SHP77 (cell line): ENCODE measurements around the gene CENPM.
A peak's percentile ranks its signal among the peaks of the same experiment; 100 is the strongest.
"Not testable (repeated sequence)": the region's sequence is repeated elsewhere in the genome, so short reads cannot be mapped to it uniquely, and the experiment has no call there.

Experiments
- DNase-seq, 2 experiments: peaks; one replicate each; lab custom pipeline; 2025; lab: John Stamatoyannopoulos, UW

CENPM gene

DNA sequence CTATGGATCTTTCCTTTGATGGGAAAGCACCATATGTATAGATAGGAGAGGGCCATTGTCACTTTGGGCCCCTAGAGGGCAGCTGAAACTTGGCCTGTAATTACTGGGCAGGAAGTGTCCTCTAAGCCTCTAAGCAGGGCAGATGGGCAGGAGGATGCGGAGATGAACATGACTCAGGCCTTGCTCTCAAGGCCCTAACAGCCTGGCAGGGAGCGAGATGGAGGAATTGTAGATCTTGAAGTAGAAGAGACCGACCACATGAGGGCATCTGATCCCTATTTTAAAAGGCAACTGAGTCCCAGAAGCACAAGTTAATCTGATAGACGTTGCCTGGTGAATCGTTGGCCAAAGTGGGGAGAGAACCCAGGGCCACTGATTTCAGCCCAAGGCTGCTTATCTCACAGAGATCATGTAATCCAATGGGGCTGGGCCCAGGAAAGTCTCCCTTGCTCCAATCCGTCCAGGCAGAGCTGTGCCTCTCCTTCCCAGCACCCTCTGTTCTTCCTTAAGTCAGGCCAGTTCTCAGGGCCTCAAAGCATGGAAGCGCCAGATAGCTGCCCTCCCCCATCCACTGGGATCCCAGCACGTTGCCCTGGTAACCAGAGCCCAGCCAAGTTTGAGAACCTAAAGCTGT, 19.8 kb upstream of the CENPM start:
- peak; percentile 82 to 85 for DNase-seq

DNA sequence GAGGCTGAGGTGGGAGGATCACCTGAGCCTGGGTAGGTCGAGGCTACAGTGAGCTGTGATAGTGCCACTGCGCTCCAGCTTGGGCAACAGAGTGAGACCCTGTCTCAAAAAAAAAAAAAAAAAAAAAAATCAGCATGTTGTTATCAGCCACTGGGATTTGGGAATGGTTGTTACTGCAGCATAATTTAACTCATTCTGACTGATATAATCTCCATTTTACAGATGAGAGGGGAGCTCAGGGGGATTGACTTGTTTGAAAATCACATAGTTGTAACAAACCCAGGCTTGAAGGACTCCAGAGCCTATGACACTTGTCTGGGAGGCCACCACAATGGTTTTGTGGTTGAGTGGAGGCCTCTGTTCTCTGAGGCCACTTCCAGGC, 19.3 kb upstream of the CENPM start:
- DNase-seq, result no peak

DNA sequence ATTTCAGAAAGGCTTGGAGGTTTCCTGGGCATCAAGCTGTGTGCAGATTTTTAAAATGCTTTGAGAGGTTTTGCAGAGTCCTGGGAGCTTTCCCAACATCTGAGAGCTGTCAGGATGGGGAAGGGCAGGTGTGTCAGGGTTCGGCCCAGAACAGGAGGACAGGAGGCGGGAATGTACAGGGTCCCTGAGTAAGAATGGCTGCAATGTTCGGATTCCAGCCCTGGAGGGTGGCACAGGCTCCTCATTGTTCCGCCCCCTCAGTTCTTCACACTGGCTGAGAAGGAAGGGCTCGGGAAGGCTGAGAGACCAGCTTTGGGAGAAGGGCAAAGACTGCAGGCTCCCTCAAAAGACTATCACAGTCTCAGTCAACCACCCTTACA, 17.1 kb upstream of the CENPM start:
- DNase-seq, result no peak

DNA sequence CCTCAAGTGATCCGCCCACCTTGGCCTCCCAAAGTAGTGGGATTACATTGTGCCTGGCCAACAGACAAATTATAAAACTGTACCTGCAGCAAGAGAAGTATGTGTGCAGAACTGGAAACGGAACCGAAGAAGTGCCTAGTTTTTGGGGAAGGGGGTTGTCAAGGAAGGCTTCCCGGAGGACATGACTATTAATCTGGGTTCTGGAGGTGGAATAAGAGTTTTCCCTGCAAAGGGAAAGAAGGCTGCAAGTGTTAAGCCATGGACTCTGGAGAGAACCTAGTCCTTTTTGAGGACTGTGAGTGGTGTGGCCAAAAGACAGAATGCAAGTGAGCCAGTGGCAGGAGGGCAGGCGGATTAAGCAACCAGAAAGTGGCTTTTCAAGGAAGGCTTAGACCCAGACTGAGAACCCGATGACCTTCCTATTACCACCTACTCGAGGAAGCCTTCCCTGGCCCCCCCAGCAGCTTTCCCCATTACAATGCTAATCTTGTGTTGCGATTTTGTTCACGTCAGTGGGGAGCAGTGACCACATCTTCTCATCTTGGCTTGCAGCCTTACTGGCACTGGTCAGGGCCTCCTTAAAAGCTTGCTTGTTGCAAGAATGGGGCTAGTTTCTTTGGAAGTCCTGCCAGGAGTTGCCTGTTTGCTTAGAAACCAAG, 16.6 kb upstream of the CENPM start:
- DNase-seq, result no peak

DNA sequence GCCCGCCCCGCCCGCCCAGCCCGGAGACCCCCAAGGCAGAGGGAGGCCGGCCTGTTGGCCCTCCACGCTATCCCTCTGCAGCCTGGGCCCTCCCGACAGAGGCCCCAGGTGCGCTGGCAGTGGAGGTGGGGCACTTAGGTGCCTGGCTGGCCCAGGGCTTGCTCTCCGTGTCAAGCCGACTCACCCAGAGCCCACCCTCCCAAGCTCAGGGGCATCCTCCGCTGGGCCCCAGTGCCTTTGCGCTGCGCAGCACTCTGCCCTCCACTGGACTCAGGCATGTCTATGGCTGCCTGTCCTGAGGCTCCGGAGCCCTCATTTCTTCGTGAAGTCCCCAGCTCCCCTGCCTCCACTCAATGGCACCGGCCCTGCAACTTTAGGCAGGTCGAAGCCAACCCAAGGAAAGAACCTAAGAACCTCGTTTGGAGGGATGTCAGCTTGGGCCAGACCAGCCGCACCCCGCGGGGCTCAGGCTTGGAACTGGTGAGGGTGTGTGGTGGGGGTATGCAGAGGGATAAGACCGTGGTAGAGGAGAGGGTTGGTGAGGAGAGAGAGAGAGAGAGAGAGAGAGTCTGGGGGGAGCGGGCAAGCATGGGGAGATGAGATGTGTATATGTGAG, 11.1 kb upstream of the CENPM start:
- no peak for DNase-seq

DNA sequence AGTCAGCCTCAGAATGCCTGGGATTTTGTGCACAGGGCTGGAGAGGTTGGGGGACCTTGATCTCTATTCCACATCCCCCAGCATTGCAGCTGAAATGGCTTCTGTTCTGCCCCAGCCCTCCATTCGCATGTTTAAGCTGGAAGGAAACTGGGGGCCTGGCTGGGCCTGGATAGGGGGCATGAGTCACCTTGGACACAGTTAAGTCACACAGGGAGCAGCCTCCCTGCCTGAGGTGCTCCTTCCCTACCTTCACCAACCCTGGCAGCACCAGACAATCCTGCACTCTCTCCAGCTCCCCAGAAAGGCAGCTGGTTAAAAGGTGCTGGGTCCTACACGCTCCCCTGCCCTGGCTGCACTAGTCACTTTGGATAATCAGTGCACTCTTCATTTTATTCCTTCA, 5.8 kb upstream of the CENPM start:
- no peak for DNase-seq

DNA sequence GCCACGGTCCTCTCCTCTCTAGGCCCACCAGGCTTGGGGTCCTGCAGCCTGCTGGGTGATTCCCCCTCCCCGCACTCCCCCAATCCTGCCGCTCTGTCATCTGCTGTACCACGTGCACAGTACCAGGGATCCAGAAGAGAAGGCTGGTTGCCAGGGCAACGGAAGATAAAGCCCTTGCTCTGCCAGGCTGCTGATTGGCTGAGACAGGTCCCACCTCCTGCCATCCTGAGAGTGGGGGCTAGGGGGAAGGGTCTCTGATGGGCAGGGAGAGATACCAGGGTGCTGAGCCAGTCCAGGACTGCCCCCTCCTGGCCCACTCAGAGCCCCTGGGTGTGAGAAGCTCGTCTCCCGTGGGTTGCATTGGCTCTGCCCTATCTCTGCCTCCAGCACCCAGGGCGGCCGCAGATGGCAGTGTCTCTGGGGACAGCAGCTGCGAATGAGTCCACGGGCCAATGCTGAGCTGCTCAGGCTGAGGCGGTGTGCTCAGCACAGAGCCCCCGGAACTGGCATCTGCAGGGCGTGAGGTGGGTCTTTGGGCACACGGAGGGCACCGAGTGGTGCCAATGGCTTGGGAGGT, 5.0 kb upstream of the CENPM start, which contains the start of gene SMIM45:
Gene SMIM45 (plus strand): TSS at position 253 of the 577 bp plus-strand sequence.
- no peak for DNase-seq

DNA sequence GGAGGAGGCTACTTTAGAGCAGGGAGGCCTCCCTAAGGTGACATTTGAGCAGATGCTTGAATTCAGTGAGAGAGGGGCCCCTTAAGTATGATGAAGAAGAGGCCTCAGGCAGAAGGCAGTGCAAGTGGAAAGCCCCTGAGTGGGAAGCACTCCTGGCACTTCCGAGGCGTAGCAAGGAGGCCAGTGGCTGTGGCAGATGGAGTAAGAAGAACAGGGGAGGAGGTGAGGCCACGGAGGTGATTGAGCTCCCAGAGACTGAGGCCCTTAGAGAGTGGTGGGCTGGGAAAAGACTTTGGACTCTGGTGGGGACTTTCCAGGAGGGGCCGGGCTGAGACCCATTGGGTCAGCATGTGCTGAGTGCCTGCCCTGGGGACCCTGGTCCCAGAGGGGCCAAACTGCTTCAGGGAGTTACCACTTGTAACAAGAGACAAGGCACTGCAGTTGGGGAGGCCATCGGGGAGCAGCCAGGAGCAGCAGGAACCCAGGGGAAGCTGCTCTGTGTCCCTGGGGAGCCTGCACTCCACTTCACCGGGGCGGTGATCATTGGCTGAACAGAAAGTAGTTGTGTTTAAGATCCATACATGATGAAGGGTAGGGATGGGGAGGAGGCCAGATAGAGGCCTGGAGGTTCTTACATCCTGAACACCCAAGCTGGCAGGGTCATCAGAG, 2.5 kb upstream of the CENPM start:
- DNase-seq, result no peak

DNA sequence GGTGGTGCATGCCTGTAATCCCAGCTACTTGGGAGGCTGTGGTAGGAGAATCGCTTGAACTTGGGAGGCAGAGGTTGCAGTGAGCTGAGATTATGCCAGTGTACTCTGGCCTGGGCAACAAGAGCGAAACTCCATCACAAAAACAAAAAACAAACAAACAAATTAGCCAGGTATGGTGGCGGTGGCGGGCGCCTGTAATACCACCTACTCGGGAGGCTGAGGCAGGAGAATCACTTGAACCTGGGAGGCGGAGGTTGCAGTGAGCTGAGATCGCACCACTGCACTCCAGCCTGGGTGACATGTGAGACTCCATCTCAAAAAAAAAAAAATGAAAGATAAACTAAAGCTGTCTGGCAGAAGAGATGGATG, 2.0 kb upstream of the CENPM start:
- not testable (repeated sequence) for DNase-seq

DNA sequence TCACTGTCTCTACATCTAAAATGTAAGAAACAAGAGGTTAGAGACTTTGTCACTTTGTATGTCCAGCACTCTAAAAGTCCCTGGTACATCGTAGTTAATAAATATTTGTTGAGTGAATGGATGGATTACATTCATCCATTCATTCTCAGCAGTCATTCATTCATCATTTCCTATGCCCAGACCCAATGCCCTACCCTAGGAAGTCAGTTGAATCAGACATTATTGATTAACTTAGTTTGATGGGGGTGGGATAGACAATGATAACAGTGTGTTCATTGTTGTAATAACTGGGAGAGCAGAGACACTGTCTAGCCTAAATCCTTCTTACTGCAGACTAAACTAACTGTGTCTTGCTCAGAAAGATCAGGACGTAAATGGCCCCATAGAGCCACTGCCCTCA, 1.2 kb upstream of the CENPM start:
- no peak for DNase-seq

DNA sequence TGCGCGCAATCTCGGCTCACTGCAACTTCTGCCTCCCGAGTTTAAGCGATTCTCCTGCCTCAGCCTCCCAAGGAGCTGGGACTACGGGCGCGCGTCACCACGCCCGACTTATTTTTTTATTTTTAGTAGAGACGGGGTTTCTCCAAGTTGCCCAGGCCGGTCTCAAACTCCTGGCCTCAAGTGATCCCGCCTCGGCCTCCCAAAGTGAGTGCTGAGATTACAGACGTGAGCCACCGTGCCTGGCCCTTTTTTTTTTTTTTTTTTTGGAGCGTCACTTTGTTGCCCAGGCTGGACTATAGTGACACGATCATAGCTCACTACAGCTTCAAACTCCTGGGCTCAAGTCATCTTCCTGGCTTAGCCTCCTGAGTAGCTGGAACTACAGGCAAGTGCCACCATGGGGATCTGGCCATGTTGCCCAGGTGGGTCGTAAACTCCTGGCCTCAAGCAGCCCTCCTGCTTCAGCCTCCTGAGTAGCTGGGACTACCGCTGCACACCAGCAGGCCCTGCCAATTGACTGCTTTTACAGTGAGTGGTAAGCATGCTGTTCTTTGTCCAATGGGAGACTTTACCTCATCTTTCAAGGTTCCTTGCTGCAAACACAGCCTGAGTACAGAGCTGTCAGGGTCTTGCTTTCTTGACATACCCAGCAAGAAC, 600 bp upstream of the CENPM start:
- no peak for DNase-seq

DNA sequence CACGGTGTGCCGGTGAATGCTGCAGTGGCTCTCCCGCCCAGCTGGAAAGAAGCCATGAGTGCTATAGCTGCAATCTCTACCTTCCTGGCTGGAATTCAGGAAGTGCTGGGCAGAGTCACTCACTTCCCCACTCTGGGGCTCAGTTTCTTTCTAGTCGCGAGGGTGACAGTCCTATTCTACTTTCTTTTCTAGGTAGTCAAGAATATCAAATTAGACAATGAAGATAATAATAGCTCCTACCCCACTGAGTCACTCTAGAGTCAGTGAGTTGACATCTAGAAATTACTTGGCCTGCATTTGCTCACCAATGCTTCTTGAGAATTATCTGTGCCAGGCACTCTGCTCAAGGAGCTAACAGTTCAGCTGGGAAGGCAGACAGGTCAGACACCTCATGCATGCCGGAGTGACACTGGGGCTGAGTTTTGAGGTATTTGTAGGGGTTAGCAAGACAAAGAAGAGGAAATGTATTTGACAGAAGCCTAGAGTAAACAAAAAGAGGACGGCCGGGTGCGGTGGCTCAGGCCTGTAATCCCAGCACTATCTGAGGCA, 3.2 kb downstream of the CENPM start:
- DNase-seq, result no peak

DNA sequence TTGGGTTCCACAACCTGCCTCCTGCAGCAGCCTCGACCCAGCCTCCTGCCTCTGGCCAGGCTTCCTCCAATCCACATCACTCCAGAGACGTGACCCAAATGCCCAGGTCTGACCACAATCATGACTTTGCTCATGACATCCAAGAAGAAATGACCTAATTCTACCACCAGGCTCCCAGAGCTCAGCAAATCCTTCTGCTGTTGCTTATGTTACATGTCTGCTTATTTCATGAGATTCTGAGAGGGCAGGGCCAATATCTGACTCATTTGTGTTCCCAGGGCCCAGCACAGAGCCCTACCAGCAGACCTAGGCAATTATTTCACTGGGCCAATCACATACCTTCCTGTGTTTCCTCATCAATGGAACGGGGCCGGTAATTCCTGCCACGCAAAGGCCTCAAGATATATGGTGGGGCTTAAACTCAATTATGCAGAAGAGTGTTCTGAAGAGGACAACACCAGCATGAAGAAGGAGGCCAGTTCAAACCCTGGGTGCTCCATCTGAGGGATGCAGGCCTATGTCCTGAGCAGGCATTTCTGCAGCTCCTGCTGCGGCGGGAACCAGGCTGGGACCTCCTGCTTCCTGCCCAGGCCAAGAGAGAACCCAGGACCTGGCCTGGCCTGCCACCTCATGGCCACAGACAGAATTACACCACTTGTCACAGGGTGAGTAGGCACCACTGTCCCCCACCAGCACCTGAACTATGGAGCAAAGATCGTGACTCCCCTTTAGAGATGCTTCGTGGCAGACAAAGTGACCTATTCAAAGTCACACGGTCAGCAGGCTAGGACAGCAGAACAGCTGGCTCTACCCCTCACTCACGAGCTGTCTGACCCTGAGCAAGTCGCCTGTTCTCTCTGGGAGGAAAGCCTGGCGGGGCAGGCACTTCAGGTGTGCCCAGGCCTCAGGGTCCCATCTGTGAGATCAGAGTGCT, 5.9 kb downstream of the CENPM start:
- peak; percentile 43 to 54 for DNase-seq

DNA sequence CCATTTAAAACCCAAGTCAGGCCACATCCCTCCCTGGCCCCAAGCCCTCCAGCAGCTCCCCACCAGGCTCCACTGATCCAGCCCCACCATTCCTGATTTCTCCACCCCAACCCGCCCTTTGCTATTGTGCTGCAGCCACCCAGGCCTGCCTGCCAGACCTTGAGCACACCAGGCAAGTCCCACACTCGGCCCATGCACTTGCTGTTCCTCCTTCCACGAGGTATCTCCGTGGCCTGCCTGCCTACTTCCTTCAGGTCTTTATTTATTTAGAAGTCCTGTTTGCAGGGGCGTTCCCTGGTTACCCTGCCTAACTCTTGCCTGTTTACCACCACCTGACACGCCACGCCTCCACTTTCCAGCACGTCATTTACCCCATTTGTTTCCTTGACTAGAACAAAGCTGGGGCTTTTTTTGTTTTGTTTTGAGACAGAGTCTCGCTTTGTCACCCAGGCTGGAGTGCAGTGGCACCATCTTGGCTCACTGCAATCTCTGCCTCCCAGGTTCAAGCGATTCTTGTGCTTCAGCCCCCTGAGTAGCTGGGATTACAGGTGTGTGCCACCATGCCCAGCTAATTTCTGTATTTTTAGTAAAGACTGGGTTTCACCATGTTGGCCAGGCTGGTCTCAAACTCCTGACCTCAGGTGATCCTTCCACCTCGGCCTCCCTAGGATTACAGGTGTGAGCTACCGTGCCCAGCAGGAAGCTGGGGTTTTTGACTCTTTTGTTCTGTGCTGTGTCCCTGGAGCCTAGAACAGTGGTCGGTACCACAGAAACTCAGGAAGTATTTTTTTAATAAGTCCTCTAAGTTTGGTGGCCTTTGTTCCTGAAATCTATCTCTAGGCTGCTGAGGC, 6.7 kb downstream of the CENPM start:
- DNase-seq, result no peak

DNA sequence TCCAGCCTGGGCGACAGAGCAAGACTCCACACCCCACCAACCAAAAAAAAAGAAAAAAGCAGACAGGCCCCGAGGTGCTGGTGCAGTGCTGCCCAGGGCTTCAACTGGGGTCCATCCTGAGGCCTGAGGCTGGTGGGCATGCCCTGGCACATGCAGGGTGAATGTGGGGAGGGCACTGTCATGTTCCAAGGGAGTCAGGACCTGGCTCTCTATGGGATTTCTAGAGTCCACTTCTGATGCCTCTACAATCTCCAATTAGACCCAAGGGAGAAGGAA, 10.1 kb downstream of the CENPM start:
- no peak for DNase-seq

DNA sequence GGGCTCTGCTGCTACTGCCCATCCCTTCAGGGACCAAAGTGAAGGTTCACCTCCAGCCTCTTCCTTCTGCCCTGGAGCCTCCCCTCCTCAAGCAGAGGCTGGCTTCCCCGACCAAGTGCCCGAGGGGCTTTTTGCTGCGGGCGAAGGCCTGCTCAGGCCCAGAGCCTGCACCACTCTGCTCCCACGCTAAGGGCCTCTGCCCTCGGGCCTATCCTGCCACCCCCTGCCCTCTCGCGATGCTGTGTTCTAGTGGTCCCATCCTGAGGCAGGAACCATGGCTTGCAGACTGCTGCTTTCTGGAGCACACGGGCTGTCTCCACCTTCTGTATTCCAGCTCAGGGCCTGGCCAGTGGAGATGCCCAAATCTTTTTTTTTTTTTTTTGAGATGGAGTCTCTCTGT, 11.4 kb downstream of the CENPM start:
- DNase-seq, result no peak

DNA sequence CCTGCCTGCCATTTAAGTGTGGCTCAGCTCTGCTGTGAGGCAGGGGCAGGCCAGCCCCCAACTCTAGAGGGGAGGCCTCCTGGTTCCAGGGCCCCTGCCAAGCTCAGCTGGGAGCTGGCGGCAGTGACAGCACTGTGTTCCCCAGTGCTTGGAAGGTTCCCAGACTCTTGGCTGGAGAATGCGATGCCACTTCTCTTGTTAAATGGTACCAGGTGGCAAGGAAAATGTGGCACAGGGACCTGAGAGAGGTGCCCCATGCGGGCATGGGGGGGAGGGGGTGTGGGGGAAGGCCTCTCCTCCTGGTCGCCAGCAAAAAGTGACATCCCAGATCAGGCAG, 12.0 kb downstream of the CENPM start:
- no peak for DNase-seq

DNA sequence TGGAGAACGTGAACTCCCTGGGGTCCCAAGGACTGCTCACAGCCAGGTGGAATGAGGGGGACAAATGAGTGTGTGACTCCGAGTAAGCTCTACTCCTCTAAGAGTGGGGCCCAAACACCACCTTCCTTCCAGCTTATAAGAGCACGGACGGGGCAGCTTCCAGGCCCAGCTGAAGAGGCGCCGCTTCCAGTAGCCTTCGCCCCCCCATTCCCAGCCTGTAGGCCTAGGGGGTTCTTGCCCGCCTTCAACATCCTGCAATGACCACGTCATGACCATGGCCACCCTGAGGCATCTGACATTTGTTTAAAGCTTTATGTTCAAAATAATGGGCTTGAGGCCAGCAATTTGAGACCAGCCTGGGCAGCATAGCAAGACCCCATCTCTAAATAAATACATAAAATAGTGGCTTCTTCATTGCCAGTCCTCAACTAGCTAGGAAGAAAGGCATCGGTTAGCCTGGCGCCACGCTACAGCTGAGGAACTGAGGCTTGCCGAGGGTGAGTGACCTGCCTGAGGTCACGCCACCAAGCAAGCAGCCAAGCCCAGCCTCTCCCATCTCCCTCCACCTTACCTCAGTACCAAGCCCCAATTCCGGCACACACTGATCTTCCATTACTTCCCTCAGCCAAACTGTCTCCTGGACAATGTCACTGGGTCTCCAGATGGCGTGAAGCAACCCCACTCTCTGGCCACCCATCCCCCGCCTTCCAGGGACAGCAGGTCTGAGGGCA, 12.5 kb downstream of the CENPM start:
- DNase-seq, result no peak

DNA sequence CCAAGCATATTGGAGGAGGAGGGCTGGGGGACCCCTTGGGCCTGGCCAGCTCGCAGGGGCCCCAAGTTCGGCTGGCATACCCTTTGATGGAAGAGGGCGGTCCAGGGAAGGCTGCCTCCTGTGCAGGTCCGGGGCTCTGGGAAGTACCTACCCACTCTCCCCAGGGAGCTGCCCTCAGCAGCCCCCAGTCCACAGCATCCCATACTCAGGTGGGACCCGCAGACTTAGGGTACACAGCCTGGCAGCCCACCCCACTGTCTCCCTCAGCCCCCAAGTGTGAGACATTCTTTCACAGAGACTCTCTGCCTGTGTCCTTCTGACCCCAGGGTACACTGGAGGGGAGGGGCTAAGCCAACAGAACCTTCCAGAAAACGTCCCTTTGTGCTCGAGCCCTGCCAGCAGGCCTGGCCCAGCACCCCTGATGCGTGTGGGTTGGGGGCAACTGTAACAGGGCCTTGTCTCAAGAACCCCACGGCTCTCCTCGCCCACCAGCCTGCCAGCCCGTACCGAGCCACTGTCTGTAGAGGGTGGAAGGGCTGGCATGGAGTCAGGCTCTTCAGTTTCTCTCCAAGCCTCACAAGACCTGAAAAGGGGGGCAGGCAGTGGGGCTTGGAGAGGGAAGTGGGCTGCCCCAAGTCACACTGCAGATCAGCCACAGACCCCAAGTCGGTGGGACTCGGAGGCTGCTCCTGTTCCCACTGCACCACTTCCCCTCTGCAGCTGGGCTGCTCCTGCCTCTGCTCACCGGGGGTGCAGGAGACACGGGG, 13.4 kb downstream of the CENPM start:
- DNase-seq, result no peak
